HEK293 (cell line): ENCODE measurements around the gene SOX6.

Source experiments
- CTCF ChIP-seq: fragments of 450-650 bp; formaldehyde crosslinking; IDR thresholded peaks from 2 replicates; pipeline ENCODE4 v1.5.1; 2016; ENCODE audit warnings: missing biosample characterization, missing genetic modification characterization
- GLI4 ChIP-seq: fragments of 450-650 bp; formaldehyde crosslinking; IDR thresholded peaks from 2 replicates; pipeline ENCODE4 v1.5.1; 2016; ENCODE audit warnings: missing biosample characterization, missing genetic modification characterization
- OVOL3 ChIP-seq: fragments of 450-650 bp; formaldehyde crosslinking; IDR thresholded peaks from 2 replicates; pipeline ENCODE4 v1.5.1; 2016; ENCODE audit warnings: missing biosample characterization, missing genetic modification characterization
- ZFP41 ChIP-seq: fragments of 450-650 bp; formaldehyde crosslinking; IDR thresholded peaks from 2 replicates; pipeline ENCODE4 v1.5.1; 2016; ENCODE audit warnings: missing biosample characterization, missing genetic modification characterization, borderline replicate concordance
- ZNF121 ChIP-seq: fragments of 450-650 bp; formaldehyde crosslinking; IDR thresholded peaks from 2 replicates; pipeline ENCODE4 v1.5.1; 2016; ENCODE audit warnings: missing biosample characterization, missing genetic modification characterization
- ZNF76 ChIP-seq: fragments of 450-650 bp; formaldehyde crosslinking; IDR thresholded peaks from 2 replicates; pipeline ENCODE4; 2016; ENCODE audit warnings: low read depth, missing biosample characterization, missing genetic modification characterization, borderline replicate concordance

- no peak for TF ChIP-seq ZNF76
- no peak for TF ChIP-seq CTCF
- no peak for TF ChIP-seq ZNF121 (tag by site-specific recombination)
- TF ChIP-seq GLI4 (tag by site-specific recombination): no peak
- TF ChIP-seq OVOL3 (tag by site-specific recombination): no peak
- no peak for TF ChIP-seq ZFP41 (tag by site-specific recombination)
Measured at GRCh38 chr11:16091862-16092261, 264.5 kb downstream of the SOX6 start.
